HG03520 (cell line): ENCODE results near the gene PHOSPHO1.

ENCODE experiments used
- ATAC-seq: cut with Tn5 transposase; IDR thresholded peaks from one replicate; pipeline ENCODE4 v1.9.1; 2021; ENCODE audit warnings: mild to moderate bottlenecking, moderate library complexity; ENCODE audit not compliant: unreplicated experiment

Gene PHOSPHO1

GRCh38 chr17:49219987-49220386 lies 10.6 kb downstream of the PHOSPHO1 start:
- no peak for ATAC-seq

- ATAC-seq: no peak
These were observed 11.4 kb downstream of the PHOSPHO1 start for GRCh38 chr17:49218941-49219913.

GRCh38 chr17:49217651-49218413 lies 12.8 kb downstream of the PHOSPHO1 start:
- peak; percentile 40 for ATAC-seq

GRCh38 chr17:49216953-49217650 lies 13.5 kb downstream of the PHOSPHO1 start:
- ATAC-seq: no peak

- ATAC-seq: no peak
These were observed 14.1 kb downstream of the PHOSPHO1 start for GRCh38 chr17:49216482-49216881.

GRCh38 chr17:49214676-49215360 lies 15.8 kb downstream of the PHOSPHO1 start:
- no peak for ATAC-seq

- ATAC-seq: no peak
These were observed 16.7 kb downstream of the PHOSPHO1 start for GRCh38 chr17:49213847-49214246.

- ATAC-seq: no peak
These were observed 17.2 kb downstream of the PHOSPHO1 start for GRCh38 chr17:49213399-49213798.

- ATAC-seq: peak; percentile 77
These were observed 20.2 kb downstream of the PHOSPHO1 start, which contains the start of the genes ABI3 and GNGT2 for GRCh38 chr17:49210158-49211029. ABI3 (plus strand) TSS chr17:49210707; CDS start chr17:49210725, 18 bp downstream. GNGT2 (minus strand) TSS chr17:49210574; CDS start chr17:49207422, 3,152 bp downstream.

- ATAC-seq: no peak
These were observed 21.5 kb downstream of the PHOSPHO1 start for GRCh38 chr17:49209061-49209571.

GRCh38 chr17:49204516-49204915 lies 26.1 kb downstream of the PHOSPHO1 start:
- ATAC-seq: no peak

- no peak for ATAC-seq
These were observed 26.8 kb downstream of the PHOSPHO1 start for GRCh38 chr17:49203796-49204195.

- ATAC-seq: no peak
These were observed 29.1 kb downstream of the PHOSPHO1 start for GRCh38 chr17:49201481-49201927.

- ATAC-seq: no peak
These were observed 30.0 kb downstream of the PHOSPHO1 start for GRCh38 chr17:49200423-49201083.

- no peak for ATAC-seq
These were observed 32.4 kb downstream of the PHOSPHO1 start for GRCh38 chr17:49198211-49198610.

- no peak for ATAC-seq
These were observed 33.1 kb downstream of the PHOSPHO1 start for GRCh38 chr17:49197346-49197998.

- ATAC-seq: no peak
These were observed 34.1 kb downstream of the PHOSPHO1 start for GRCh38 chr17:49196520-49196919.

GRCh38 chr17:49195751-49196150 lies 34.8 kb downstream of the PHOSPHO1 start:
- ATAC-seq: no peak
